ENCODE data around the gene DENND4B.
A peak's percentile ranks its signal among the peaks of the same experiment; 100 is the strongest.

The DENND4B gene

GRCh38 chr1:153945795-153946621 lies 510 bp downstream of the DENND4B start:
- Histone ChIP-seq H3K27me3 (ENCODE audit: control insufficient read depth in 1 of 2, insufficient read depth in 2 of 2, low read length in 2 of 2) (no peaks in the 10 kb centered on the region), H3K36me3 (ENCODE audit: control insufficient read depth in 1 of 2, insufficient read depth in 2 of 2, low read length in 2 of 2) (peaks cover 36 to 55% of the 10 kb centered on the region in 2 donors), H3K9ac (ENCODE audit: low read depth in 1 of 2, low read length in 2 of 2) (peak overlapping the region; percentile 89 to 97), H3K4me1 (ENCODE audit: control insufficient read depth in 1 of 2, insufficient read depth in 2 of 2, low read length in 2 of 2) (peaks cover 22 to 23% of the 10 kb centered on the region in 2 donors), H3K9me3 (ENCODE audit: control insufficient read depth in 1 of 2, low read length in 2 of 2) (no peaks in the 10 kb centered on the region), H3K4me3 (ENCODE audit: low read depth in 1 of 2, low read length in 2 of 2) (peak overlapping the region; percentile 80 to 95), H3K27ac (ENCODE audit: low read depth, low read length) (peak overlapping the region; percentile 93)

GRCh38 chr1:153945131-153945794 lies 1.3 kb downstream of the DENND4B start:
- Histone ChIP-seq H3K27ac (ENCODE audit: low read depth, low read length) (peak overlapping the region; percentile 93), H3K4me3 (ENCODE audit: low read depth in 1 of 2, low read length in 2 of 2) (peak overlapping the region; percentile 80 to 95), H3K36me3 (ENCODE audit: control insufficient read depth in 1 of 2, insufficient read depth in 2 of 2, low read length in 2 of 2) (peaks cover 30 to 55% of the 10 kb centered on the region in 2 donors), H3K27me3 (ENCODE audit: control insufficient read depth in 1 of 2, insufficient read depth in 2 of 2, low read length in 2 of 2) (no peaks in the 10 kb centered on the region), H3K9ac (ENCODE audit: low read depth in 1 of 2, low read length in 2 of 2) (peak overlapping the region; percentile 89 to 97), H3K4me1 (ENCODE audit: control insufficient read depth in 1 of 2, insufficient read depth in 2 of 2, low read length in 2 of 2) (peaks cover 22 to 23% of the 10 kb centered on the region in 2 donors), H3K9me3 (ENCODE audit: control insufficient read depth in 1 of 2, low read length in 2 of 2) (no peaks in the 10 kb centered on the region)

- H3K9me3 ChIP-seq (ENCODE audit: control insufficient read depth in 1 of 2, low read length in 2 of 2), result no peaks in the 10 kb centered on the region
- H3K27me3 ChIP-seq (ENCODE audit: control insufficient read depth in 1 of 2, insufficient read depth in 2 of 2, low read length in 2 of 2), result no peaks in the 10 kb centered on the region
- H3K27ac ChIP-seq (ENCODE audit: low read depth, low read length), result peak overlapping the region; percentile 93
- peak overlapping the region; percentile 80 to 95 for H3K4me3 ChIP-seq (ENCODE audit: low read depth in 1 of 2, low read length in 2 of 2)
- peaks cover 22 to 23% of the 10 kb centered on the region in 2 donors for H3K4me1 ChIP-seq (ENCODE audit: control insufficient read depth in 1 of 2, insufficient read depth in 2 of 2, low read length in 2 of 2)
- H3K36me3 ChIP-seq (ENCODE audit: control insufficient read depth in 1 of 2, insufficient read depth in 2 of 2, low read length in 2 of 2), result peaks cover 26 to 55% of the 10 kb centered on the region in 2 donors
- peak overlapping the region; percentile 89 to 97 for H3K9ac ChIP-seq (ENCODE audit: low read depth in 1 of 2, low read length in 2 of 2)
Measured at GRCh38 chr1:153944827-153945117, 1.7 kb downstream of the DENND4B start.

GRCh38 chr1:153944005-153944826 lies 2.3 kb downstream of the DENND4B start:
- Histone ChIP-seq H3K9ac (ENCODE audit: low read depth in 1 of 2, low read length in 2 of 2) (peak overlapping the region; percentile 89 to 97), H3K27ac (ENCODE audit: low read depth, low read length) (no peak overlapping the region), H3K36me3 (ENCODE audit: control insufficient read depth in 1 of 2, insufficient read depth in 2 of 2, low read length in 2 of 2) (peaks cover 26 to 57% of the 10 kb centered on the region in 2 donors), H3K4me1 (ENCODE audit: control insufficient read depth in 1 of 2, insufficient read depth in 2 of 2, low read length in 2 of 2) (peaks cover 22 to 23% of the 10 kb centered on the region in 2 donors), H3K4me3 (ENCODE audit: low read depth in 1 of 2, low read length in 2 of 2) (peak overlapping the region; percentile 80 to 95), H3K27me3 (ENCODE audit: control insufficient read depth in 1 of 2, insufficient read depth in 2 of 2, low read length in 2 of 2) (no peaks in the 10 kb centered on the region), H3K9me3 (ENCODE audit: control insufficient read depth in 1 of 2, low read length in 2 of 2) (no peaks in the 10 kb centered on the region)

DNA sequence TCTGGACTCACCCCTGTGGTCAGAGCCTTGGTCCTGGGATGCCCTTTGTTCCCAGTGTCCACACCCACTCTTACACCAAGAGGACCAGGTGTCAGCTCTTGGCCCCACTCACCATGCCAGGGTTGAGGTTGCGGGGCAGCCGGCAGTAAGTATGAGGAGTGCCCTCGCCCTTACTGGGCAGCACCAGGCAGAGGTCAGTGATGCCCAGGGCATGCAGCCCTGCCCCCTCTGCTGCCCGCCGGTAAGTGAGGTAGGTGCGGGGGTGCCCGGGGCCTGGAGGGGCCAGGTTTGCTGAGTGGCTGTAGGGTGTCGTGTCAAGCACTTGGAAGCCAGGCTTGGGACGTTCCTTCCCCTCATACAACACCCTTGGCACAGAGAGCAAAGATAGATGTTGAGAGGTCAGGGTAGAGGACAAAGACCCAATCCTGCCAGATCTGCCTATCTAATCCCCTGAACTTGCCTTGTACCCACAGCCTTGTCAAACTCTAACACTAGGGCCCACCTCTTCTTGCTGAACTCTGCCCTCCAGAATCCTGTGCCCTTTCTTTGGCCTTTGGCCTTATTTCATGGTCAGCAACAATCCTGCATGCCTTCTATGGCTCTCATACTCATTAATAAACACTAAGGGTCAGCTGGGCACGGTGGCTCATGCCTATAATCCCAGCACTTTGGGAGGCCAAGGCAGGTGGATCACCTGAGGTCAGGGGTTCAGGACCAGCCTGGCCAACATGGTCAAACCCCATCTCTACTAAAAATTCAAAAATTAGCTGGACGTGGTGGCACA lies 3.6 kb downstream of the DENND4B start:
- Histone ChIP-seq H3K9ac (ENCODE audit: low read depth in 1 of 2, low read length in 2 of 2) (no peak overlapping the region), H3K36me3 (ENCODE audit: control insufficient read depth in 1 of 2, insufficient read depth in 2 of 2, low read length in 2 of 2) (peaks cover 17 to 50% of the 10 kb centered on the region in 2 donors), H3K27ac (ENCODE audit: low read depth, low read length) (no peak overlapping the region)

DNA sequence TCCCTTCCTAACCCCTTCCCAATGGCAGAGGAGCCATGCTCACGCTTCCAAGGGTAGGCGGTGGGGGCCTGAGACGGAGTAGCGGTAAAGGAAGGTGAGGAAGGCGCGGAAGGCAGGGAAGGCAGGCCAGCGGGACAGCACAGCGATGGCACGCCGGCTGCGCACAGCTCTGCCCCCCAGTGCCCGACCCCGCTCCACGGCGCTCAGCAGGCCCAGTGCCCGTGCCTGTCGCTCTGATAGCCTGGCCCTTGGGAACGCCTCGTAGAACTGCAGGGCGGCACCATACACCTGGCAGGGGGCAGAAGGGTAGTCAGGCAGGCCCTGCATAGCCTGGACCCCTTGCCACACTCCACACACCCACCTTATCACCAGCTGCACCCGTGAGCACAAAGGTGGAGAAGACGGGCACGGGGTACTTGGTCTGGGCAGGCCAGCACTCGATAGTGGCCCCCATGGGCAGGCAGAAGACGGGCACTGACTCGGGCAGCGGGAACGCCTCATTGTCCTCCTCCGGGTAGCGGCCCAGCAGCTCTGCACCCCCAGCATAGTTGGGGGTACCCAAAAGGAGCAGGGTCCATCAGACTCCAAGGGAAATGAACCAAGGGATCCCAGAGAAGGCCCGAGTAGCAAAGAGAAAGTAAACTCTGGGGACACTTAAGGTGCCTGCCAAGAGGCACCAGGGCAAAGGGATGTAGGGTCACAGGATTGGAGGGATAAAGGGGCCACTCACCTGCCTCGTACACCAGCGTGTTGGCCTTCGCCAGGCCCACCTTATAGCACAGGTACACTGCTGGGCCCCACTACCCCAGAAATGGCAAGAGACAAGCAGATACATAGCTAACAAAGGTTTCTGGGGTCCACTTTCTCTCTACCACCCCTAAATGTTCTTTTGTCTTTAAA lies 4.4 kb downstream of the DENND4B start:
- no peaks in the 10 kb centered on the region for H3K9me3 ChIP-seq (ENCODE audit: control insufficient read depth in 1 of 2, low read length in 2 of 2)
- H3K4me1 ChIP-seq (ENCODE audit: control insufficient read depth in 1 of 2, insufficient read depth in 2 of 2, low read length in 2 of 2), result peaks cover 21% of the 10 kb centered on the region in 2 donors
- H3K36me3 ChIP-seq (ENCODE audit: control insufficient read depth in 1 of 2, insufficient read depth in 2 of 2, low read length in 2 of 2), result peaks cover 22 to 54% of the 10 kb centered on the region in 2 donors
- H3K4me3 ChIP-seq (ENCODE audit: low read depth in 1 of 2, low read length in 2 of 2), result no peak overlapping the region
- no peaks in the 10 kb centered on the region for H3K27me3 ChIP-seq (ENCODE audit: control insufficient read depth in 1 of 2, insufficient read depth in 2 of 2, low read length in 2 of 2)
- no peak overlapping the region for H3K27ac ChIP-seq (ENCODE audit: low read depth, low read length)
- no peak overlapping the region for H3K9ac ChIP-seq (ENCODE audit: low read depth in 1 of 2, low read length in 2 of 2)

More for the DNA sequence above, 3.6 kb downstream of the DENND4B start:
- H3K9me3 ChIP-seq (ENCODE audit: control insufficient read depth in 1 of 2, low read length in 2 of 2), result no peaks in the 10 kb centered on the region
- no peaks in the 10 kb centered on the region for H3K27me3 ChIP-seq (ENCODE audit: control insufficient read depth in 1 of 2, insufficient read depth in 2 of 2, low read length in 2 of 2)
- H3K4me1 ChIP-seq (ENCODE audit: control insufficient read depth in 1 of 2, insufficient read depth in 2 of 2, low read length in 2 of 2), result peaks cover 22 to 23% of the 10 kb centered on the region in 2 donors
- no peak overlapping the region for H3K4me3 ChIP-seq (ENCODE audit: low read depth in 1 of 2, low read length in 2 of 2)

- H3K36me3 ChIP-seq (ENCODE audit: control insufficient read depth in 1 of 2, insufficient read depth in 2 of 2, low read length in 2 of 2), result peaks cover 34 to 67% of the 10 kb centered on the region in 2 donors
- no peak overlapping the region for H3K27ac ChIP-seq (ENCODE audit: low read depth, low read length)
Measured at GRCh38 chr1:153940756-153941155, 5.8 kb downstream of the DENND4B start.

DNA sequence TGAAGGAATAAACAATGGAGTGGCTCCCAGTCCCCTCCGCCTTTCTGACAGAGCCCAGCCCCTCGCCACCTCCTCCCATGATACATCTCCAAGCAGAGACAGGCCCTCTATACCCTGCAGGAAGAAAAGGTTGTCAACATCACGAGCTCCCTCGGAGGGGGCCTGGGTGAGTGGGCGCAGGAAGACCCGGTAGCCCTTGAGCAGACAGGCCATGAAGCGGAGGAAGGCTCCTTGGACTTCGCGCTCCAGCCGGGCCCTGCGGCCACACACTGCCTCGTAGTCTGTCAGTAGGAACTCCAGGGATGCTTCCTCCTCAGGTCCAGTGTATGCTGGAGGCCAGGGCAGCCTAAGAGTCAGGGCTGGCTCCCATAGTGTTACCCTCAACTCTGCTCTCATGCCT lies 7.0 kb downstream of the DENND4B start:
- Histone ChIP-seq H3K27ac (ENCODE audit: low read depth, low read length) (no peak overlapping the region), H3K9ac (ENCODE audit: low read depth in 1 of 2, low read length in 2 of 2) (no peak overlapping the region), H3K36me3 (ENCODE audit: control insufficient read depth in 1 of 2, insufficient read depth in 2 of 2, low read length in 2 of 2) (peaks cover 42 to 78% of the 10 kb centered on the region in 2 donors), H3K27me3 (ENCODE audit: control insufficient read depth in 1 of 2, insufficient read depth in 2 of 2, low read length in 2 of 2) (no peaks in the 10 kb centered on the region), H3K4me3 (ENCODE audit: low read depth in 1 of 2, low read length in 2 of 2) (no peak overlapping the region), H3K9me3 (ENCODE audit: control insufficient read depth in 1 of 2, low read length in 2 of 2) (no peaks in the 10 kb centered on the region), H3K4me1 (ENCODE audit: control insufficient read depth in 1 of 2, insufficient read depth in 2 of 2, low read length in 2 of 2) (peaks cover 6 to 8% of the 10 kb centered on the region in 2 donors)

More at GRCh38 chr1:153940756-153941155, 5.8 kb downstream of the DENND4B start:
- H3K27me3 ChIP-seq (ENCODE audit: control insufficient read depth in 1 of 2, insufficient read depth in 2 of 2, low read length in 2 of 2), result no peaks in the 10 kb centered on the region
- peaks cover 16 to 17% of the 10 kb centered on the region in 2 donors for H3K4me1 ChIP-seq (ENCODE audit: control insufficient read depth in 1 of 2, insufficient read depth in 2 of 2, low read length in 2 of 2)
- H3K9me3 ChIP-seq (ENCODE audit: control insufficient read depth in 1 of 2, low read length in 2 of 2), result no peaks in the 10 kb centered on the region
- no peak overlapping the region for H3K4me3 ChIP-seq (ENCODE audit: low read depth in 1 of 2, low read length in 2 of 2)
- no peak overlapping the region for H3K9ac ChIP-seq (ENCODE audit: low read depth in 1 of 2, low read length in 2 of 2)

DNA sequence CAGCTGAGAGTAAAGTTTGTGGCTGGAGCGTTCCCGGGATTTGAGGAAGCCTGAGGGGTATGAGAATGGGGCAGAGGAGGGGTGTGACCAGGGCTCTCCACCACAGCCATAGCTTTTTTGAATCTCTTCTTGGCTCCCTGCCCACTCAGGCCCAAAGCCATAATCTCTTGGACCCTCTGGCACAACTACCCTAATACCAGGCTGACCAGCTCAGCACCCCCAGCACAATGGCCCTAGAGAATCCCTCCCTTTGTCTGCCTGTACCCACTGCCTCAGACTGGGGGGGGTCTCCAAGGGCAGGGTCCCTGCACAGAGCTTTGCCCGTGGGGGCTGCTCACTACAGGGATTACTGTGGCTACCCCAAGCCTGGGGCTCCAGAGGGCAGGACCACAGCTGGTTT lies 7.5 kb downstream of the DENND4B start:
- peaks cover 3% of the 10 kb centered on the region in 2 donors for H3K4me1 ChIP-seq (ENCODE audit: control insufficient read depth in 1 of 2, insufficient read depth in 2 of 2, low read length in 2 of 2)
- H3K9ac ChIP-seq (ENCODE audit: low read depth in 1 of 2, low read length in 2 of 2), result no peak overlapping the region
- H3K36me3 ChIP-seq (ENCODE audit: control insufficient read depth in 1 of 2, insufficient read depth in 2 of 2, low read length in 2 of 2), result peaks cover 45 to 81% of the 10 kb centered on the region in 2 donors
- H3K9me3 ChIP-seq (ENCODE audit: control insufficient read depth in 1 of 2, low read length in 2 of 2), result no peaks in the 10 kb centered on the region
- H3K27ac ChIP-seq (ENCODE audit: low read depth, low read length), result no peak overlapping the region
- H3K4me3 ChIP-seq (ENCODE audit: low read depth in 1 of 2, low read length in 2 of 2), result no peak overlapping the region
- no peaks in the 10 kb centered on the region for H3K27me3 ChIP-seq (ENCODE audit: control insufficient read depth in 1 of 2, insufficient read depth in 2 of 2, low read length in 2 of 2)

Measured in duodenal mucosa (tissue), 2 donors.